Activated T-helper 1 cell treated with Interleukin-2 at 50 U/mL for 16 hours (primary cell): ENCODE measurements around the gene RNF169.
A peak's percentile ranks its signal among the peaks of the same experiment; 100 is the strongest.
"Not testable (repeated sequence)": the region's sequence is repeated elsewhere in the genome, so short reads cannot be mapped to it uniquely, and the experiment has no call there.

Experiments used
- DNase-seq: peaks from one replicate; pipeline ENCODE4 v3.0.0-alpha.2; 2020; ENCODE audit warnings: low read depth

Gene RNF169

GRCh38 chr11:74730571-74731260, 17.9 kb upstream of the RNF169 start:
- DNase-seq = no peak

DNA sequence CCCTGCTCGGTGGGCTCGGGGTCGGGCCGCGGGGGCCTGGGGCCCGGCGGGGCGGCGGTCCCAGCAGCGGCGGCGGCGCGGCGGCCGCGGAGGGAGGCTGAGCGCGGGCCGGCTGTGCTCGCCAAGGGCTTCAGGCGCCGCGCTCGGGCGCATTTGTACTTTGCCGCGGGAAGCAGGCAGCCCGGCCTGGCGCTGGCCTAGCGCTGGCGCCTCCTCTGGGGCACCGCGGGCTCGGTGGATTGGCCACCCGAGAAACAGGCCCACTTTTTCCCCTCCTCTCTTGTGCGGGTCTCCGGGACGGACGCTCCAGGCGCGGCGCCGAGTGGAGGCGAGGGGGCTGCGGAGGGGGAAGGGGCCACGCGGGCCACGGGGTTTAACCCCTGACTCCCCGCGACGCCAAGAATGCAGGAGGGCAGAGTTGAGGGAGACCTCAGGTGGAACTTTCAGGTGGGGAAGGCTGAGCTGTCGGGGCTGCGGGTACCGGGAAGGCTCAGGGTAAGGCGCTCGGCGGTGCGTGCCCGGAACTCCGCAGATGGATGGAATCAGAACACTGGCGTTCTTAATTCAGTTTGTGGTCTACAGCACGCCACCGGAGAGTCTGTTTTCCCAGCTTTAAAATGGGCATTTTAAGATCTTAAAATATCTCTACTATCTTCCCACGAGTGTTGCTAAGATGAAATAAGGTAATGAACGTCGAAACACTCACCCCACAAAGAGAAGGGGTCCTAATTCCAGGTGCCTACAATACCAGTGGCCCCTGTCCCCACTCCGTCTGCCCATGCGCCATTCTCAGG, 17.2 kb upstream of the RNF169 start, which contains the start of gene CHRDL2:
TSS of gene CHRDL2 (minus strand) at position 126 of the 794 bp plus-strand sequence. CDS start 538 bp downstream, outside the sequence.
- no peak for DNase-seq

GRCh38 chr11:74734559-74734925, 14.1 kb upstream of the RNF169 start:
- no peak for DNase-seq

DNA sequence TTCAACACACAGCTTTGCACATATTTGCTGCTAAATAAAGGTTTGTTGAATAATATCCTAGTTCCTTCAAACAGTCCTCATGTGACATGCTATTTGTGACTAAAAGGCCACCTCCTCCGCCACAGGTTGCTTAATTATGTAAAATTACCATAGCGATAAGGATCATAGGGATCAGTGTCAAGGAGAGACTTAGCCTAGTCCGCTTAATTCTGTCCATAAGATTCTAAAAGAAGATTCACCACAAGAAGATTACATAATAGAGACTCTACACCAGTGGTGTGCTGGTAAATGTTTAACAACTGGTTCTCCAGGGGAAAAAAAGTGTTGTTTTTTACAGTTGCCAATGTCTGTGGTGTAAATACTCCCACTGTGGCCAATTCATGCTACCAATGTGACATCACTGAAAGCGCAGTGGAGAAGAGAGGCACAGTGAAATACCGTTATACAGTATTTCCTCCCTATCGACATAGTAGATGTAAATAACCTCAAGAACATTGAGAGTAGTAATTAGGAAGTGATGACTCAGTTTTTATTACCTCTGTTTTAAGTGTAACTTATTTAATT, 13.2 kb upstream of the RNF169 start:
- no peak for DNase-seq

DNA sequence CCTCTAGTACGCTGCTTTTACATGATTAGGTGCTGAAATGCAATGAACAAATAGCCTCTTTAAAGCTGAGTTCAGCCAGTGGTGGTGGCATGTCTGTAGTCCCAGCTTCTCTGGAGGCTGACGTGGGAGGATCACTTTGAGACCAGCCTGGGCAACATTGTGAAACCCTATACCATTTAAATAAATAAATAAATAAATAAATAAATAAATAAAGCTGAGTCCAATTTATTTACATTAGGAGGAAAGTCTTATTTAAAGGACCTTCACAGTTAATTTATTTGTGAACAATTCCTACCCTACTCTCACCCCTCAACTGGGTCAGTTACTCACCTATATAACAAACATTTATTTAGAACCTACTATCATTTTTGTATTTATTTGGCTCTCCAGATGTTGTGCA, 12.6 kb upstream of the RNF169 start:
- DNase-seq = no peak

DNA sequence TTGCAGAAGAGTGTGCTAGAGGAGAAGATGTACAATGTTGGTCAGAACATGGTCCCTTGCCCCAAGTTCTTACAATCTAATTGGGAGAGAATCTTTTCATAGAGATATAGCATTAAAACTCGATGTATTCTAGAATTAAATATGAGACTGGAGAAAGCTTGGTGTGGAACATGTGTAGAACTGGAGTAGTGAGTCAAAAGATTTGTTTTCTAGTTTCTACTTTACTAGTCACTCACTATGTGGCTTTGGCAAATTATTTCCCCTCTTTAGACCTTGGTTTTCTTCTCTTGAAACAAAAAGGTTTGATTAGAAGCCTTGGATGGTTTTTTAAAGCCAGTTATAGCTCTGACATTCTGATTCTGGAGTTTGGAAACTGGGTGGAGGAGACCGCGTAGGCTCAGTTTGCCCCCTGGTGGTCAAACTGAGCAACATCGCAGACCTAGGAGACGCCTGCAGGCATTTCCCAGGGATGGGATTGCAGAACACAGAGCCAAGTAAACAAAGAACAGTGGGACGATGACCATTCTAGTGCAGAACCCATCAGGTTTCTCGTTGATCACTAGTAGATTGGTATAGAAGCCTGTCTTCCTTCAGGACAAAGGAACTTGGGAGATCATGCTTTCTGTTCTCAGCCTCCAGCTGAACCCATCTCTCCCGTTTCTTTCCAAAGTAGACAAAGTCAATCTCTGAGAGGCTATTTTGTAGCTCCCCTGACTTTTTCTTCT, 8.9 kb upstream of the RNF169 start:
- DNase-seq = no peak

DNA sequence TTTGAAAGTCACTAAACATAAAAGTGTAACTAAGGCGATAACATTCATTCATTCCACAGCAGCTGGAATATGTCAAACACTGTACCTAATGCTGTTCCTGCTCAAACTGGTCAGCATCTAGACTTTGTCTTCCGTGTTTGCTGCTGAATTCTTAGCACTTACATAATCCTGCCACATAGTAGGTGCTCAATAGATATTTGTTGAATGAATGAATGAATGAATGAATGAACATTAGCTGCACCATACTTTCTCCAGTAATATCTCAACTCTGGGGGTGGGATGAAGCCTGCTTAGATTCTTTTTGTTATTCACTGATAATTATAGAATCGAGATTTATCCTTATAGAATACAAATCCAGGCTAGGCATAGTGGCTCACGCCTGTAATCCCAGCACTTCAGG, 6.6 kb upstream of the RNF169 start:
- no peak for DNase-seq

- DNase-seq = no peak
Measured at GRCh38 chr11:74743640-74744039, 5.0 kb upstream of the RNF169 start.

GRCh38 chr11:74744277-74744676, 4.4 kb upstream of the RNF169 start:
- DNase-seq = no peak

DNA sequence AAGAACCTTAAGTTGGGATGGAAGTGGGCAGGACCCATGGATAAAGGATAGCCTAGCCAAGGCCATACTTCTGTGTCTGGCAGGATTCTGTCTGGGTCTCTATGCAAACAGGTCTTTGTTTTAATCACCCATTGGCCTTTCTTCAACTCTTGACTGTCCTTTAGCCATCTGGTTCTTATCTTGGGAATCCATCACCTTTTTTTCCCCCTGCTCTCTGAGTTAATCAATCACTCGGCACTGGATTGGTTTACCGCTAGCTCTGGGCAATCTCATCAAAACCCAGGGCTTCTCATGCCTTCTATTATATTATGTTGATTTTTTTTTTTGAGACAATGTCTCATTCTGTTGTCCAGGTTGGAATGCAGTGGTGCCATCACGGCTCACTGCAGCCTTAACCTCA, 1.8 kb upstream of the RNF169 start:
- DNase-seq = no peak

- peak; percentile 29 for DNase-seq
Measured at GRCh38 chr11:74749127-74749964, 697 bp downstream of the RNF169 start.

DNA sequence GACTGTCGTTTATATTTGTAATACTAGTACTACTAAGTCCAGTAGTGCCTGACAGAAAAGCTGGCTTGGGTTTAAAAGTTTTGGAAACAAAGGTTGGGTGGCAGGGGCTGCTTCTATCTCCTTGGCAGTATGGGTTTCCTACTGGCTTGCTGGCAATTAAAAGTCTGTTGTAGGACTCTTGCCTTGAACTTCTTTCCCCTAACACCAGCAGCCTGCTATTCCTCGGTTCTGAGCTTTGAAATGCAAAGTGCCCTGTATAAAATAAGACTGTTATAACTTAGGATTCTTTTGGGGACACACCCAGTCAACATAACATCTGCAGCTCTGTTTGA, 1.3 kb downstream of the RNF169 start:
- no peak for DNase-seq

- not testable (repeated sequence) for DNase-seq
Measured at GRCh38 chr11:74750598-74750997, 1.9 kb downstream of the RNF169 start.

DNA sequence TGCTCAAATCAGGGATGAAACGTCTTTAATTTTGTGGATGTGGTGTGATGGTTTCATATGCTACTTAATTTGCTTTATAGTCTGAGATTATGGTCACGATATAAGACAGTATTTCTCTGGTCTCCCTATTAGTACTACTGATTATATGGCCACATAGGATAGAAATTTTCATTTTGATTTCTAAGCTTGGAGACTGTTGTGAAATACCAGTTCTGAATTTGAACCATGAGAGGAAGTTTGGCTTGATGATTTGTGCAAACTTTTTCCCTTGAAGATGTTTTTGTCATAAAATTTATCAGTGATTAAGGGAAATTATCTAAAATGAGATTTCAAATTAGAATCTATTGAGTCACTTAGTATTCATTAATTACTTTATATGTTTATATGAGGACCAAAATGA, 2.7 kb downstream of the RNF169 start:
- no peak for DNase-seq

GRCh38 chr11:74754507-74755252, 6.0 kb downstream of the RNF169 start:
- no peak for DNase-seq

- DNase-seq = no peak
Measured at GRCh38 chr11:74755395-74755995, 6.8 kb downstream of the RNF169 start.

- DNase-seq = no peak
Measured at GRCh38 chr11:74756571-74756970, 7.9 kb downstream of the RNF169 start.

- no peak for DNase-seq
Measured at GRCh38 chr11:74766905-74767304, 18.3 kb downstream of the RNF169 start.

GRCh38 chr11:74768172-74768651, 19.6 kb downstream of the RNF169 start:
- DNase-seq = not testable (repeated sequence)

DNA sequence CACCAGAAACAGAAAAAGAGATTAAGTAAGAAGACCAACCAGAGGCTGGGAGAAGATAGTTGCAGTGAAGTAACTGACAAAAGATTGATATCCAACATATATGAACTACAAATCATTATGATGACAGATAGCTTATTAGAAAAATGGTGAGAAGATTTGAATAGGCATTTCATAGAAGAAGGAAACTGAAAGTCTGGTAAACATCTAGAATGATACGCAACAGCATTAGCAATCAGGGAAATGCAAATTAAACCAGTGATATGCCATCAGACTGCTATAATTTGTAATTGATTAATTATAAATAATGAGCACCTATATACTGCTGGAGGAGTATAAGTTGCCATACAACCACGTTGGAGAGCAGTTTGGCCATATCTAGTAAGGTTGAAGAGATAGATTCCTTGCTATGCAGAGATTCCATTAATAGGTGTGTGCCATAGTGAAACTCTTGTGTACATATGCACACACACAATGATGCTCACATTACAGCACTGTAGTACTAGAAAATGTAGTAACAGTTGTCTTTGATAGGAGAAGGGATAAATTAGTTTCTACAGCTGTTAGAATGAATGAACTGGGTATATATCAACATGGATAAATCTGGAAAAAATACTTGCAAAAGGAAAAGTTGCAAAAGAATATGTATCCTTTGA, 20.5 kb downstream of the RNF169 start:
- no peak for DNase-seq
